ENCODE data around the gene PDE1C. TPM values are rescaled to one million over a fixed set of nuclear protein-coding genes. Genes with fewer than 3 reads are reported as not detected.
"Not testable (repeated sequence)": the region's sequence is repeated elsewhere in the genome, so short reads cannot be mapped to it uniquely, and the experiment has no call there.

PDE1C gene
- total RNA-seq, 2 experiments from 2014 or later = not detected

DNA sequence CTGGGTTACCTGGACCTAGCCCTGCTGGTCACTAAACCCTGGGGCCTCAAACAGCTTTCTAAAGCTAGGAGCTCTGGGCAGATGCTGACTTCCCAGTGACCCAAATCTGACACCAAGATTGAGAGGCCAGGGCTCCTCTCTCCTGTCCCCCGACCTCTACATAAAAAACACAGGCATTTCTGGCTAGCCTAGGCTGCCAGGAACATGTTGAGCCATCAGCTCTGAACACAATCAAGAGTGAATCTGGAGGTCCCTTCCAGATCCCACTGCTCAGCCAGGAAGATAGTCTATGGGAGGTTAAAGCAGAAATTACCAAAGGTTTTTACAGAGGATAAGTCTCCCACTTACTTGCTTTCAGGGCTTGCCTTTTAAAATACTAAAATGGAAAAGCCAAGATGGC, 22.1 kb upstream of the PDE1C start:
- Mint-ChIP-seq H3K27ac (no peak overlapping the region), H3K4me1 (ENCODE audit: low read depth) (no peaks in the 10 kb centered on the region), H3K4me3 (no peak overlapping the region), H3K27me3 (no peaks in the 10 kb centered on the region), H3K9me3 (no peaks in the 10 kb centered on the region), H3K36me3 (no peaks in the 10 kb centered on the region)
- ChIA-PET CTCF (no interaction called here), POLR2A (no interaction called here)
- DNase-seq = no peak
- intact Hi-C loops (cut with micrococcal nuclease) = no loop called here

DNA sequence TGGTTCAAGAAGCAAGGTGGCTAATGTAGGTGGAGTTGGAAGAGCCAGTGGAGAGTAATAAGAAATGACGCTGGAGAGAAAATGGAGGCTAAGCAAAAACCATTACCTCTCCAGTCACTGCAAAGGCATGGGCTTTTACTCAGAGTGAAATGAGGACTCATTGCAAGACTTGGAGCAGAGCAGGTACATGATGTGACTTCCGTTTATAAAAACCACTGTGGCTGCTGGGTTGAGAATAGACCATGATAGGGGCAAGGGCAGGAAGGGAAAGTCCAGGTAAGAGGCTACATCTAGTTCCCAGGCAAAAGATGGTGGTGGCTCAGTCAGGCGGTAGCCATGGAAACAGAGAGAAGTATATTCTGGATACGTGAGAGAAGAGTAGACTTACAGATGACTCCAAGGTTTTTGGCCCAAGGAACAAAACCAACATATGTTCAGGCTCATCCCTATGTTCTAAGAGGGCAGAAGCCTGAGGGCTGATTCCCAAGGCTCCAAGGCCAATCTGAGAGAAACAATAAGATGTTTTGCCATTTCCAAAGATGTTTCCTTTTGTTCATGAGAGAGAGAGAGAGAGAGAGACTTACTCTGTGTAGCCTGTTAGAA, 21.5 kb upstream of the PDE1C start:
- Mint-ChIP-seq H3K4me3 (no peak overlapping the region), H3K27me3 (no peaks in the 10 kb centered on the region), H3K27ac (no peak overlapping the region), H3K36me3 (no peaks in the 10 kb centered on the region), H3K9me3 (no peaks in the 10 kb centered on the region), H3K4me1 (ENCODE audit: low read depth) (no peaks in the 10 kb centered on the region)
- no peak for DNase-seq
- CTCF ChIA-PET = no interaction called here
- intact Hi-C loops (cut with micrococcal nuclease) = no loop called here
- POLR2A ChIA-PET = no interaction called here

DNA sequence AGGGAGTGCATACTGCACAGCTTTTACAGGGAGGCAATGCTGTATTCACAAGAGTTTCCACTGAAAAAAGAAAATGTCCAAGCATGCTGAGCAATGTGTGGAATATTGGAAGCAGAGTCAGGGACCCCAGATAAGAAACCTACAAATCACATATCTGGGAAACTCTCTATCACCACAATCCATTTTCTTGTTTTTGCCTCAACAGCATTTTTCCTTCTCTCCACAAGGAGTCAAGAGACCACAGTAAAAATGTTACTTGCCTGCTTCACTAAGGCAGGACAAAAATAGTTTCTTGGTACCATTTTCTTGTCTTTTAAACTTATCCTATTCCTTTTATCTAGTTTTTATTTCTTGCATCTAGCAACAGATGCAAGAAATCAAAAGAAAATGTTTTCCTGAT, 19.5 kb upstream of the PDE1C start:
- H3K36me3 Mint-ChIP-seq = no peaks in the 10 kb centered on the region
- intact Hi-C loops (cut with micrococcal nuclease) = no loop called here
- ChIA-PET CTCF (no interaction called here), POLR2A (no interaction called here)
- DNase-seq = no peak
- no peaks in the 10 kb centered on the region for H3K4me1 Mint-ChIP-seq (ENCODE audit: low read depth)
- no peaks in the 10 kb centered on the region for H3K27me3 Mint-ChIP-seq
- no peaks in the 10 kb centered on the region for H3K9me3 Mint-ChIP-seq
- H3K4me3 Mint-ChIP-seq = no peak overlapping the region
- no peak overlapping the region for H3K27ac Mint-ChIP-seq

DNA sequence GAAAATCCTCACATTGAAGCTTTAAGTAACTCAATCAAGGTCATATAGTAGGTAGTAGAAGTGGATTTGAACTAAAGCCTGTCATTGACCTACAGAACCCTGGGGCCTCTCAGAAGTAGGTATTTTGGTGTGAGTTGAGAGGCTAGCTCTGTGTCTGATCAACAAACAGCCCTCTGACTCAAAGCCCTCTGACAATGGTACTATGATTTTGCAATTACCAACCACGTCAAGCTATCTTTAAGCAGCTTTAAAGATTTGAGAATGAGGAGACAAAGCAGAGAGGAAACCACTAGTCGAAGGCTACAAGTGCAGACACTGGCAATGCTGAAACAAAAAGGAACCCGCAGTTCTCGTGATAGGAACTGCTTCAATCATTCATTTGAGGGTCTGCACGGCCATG, 19.0 kb upstream of the PDE1C start:
- no peaks in the 10 kb centered on the region for H3K9me3 Mint-ChIP-seq
- H3K4me1 Mint-ChIP-seq (ENCODE audit: low read depth) = no peaks in the 10 kb centered on the region
- DNase-seq = no peak
- H3K27ac Mint-ChIP-seq = no peak overlapping the region
- H3K4me3 Mint-ChIP-seq = no peak overlapping the region
- ChIA-PET POLR2A (no interaction called here), CTCF (no interaction called here)
- no peaks in the 10 kb centered on the region for H3K27me3 Mint-ChIP-seq
- intact Hi-C loops (cut with micrococcal nuclease) = no loop called here
- H3K36me3 Mint-ChIP-seq = no peaks in the 10 kb centered on the region

DNA sequence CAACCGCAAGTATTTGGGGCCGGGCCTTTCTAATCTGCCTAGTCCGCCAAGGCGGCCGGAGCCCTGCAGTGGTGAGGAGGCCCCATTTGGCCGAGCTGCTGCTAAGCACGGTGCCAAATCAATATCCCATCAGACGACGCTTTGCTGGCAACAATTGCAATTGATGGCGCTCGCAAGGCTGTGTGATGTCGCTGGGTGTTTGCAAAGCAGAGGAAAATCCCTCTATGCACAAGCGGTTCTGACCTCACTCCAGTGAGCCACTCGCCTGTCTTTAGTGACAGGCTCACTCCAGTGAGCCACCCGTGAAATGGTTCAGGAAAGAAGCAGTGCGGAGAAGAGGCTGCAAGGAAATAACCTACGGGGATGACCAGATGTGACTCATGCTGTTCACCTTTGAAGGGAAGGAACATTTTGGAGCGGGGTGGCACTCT, 18.3 kb upstream of the PDE1C start:
- POLR2A ChIA-PET = no interaction called here

DNA sequence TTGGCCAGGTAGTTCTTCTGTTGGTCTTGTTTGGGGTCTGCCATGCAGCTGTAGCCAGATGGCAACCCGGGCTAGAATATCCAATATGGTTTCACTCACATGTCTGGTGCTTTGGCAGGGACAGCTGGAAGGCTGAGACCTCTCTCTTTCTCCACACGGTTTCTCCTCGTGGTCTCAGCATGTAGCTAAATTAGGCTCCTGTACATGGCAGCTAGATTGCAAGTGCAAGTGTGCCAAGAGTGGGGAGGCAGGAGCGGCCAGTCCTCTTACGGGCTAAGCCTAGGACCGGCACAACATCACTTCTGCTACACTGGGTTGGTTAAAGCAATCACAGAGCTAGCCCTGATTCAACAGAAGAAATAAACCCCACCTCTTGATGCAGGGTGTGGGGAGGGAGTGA, 9.3 kb upstream of the PDE1C start:
- ChIA-PET POLR2A (no interaction called here), CTCF (no interaction called here)
- no peaks in the 10 kb centered on the region for H3K4me1 Mint-ChIP-seq (ENCODE audit: low read depth)
- H3K36me3 Mint-ChIP-seq = no peaks in the 10 kb centered on the region
- H3K9me3 Mint-ChIP-seq = no peaks in the 10 kb centered on the region
- no peaks in the 10 kb centered on the region for H3K27me3 Mint-ChIP-seq
- H3K27ac Mint-ChIP-seq = no peak overlapping the region
- intact Hi-C loops (cut with micrococcal nuclease) = no loop called here
- H3K4me3 Mint-ChIP-seq = no peak overlapping the region
- no peak for DNase-seq

More for the DNA sequence above, 18.3 kb upstream of the PDE1C start:
- CTCF ChIA-PET = no interaction called here
- Mint-ChIP-seq H3K9me3 (no peaks in the 10 kb centered on the region), H3K27ac (no peak overlapping the region), H3K27me3 (no peaks in the 10 kb centered on the region), H3K4me3 (no peak overlapping the region), H3K4me1 (ENCODE audit: low read depth) (no peaks in the 10 kb centered on the region), H3K36me3 (no peaks in the 10 kb centered on the region)
- no peak for DNase-seq
- intact Hi-C loops (cut with micrococcal nuclease) = no loop called here

DNA sequence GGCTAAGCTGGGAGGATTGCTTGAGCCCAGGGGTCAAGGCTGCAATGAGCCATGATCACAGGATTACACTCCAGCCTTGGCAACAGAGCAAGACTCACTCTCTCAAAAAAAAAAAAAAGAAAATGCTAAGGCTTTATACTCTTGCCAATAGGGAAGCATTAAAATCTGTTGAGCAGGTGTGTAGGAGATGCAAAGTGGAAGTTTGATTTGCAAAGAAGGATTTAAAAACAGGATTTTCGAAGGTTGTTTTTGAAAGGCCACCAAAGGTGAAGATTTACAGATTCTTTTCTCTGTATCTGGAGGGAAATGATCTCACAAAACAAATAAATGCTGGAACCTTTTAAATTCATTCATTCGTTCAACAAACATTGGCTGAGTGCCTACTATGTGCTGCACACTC, 8.6 kb upstream of the PDE1C start:
- intact Hi-C loops (cut with micrococcal nuclease) = no loop called here
- Mint-ChIP-seq H3K4me1 (ENCODE audit: low read depth) (no peaks in the 10 kb centered on the region), H3K36me3 (no peaks in the 10 kb centered on the region), H3K27ac (no peak overlapping the region), H3K27me3 (no peaks in the 10 kb centered on the region), H3K4me3 (no peak overlapping the region), H3K9me3 (no peaks in the 10 kb centered on the region)
- ChIA-PET CTCF (no interaction called here), POLR2A (no interaction called here)
- no peak for DNase-seq

DNA sequence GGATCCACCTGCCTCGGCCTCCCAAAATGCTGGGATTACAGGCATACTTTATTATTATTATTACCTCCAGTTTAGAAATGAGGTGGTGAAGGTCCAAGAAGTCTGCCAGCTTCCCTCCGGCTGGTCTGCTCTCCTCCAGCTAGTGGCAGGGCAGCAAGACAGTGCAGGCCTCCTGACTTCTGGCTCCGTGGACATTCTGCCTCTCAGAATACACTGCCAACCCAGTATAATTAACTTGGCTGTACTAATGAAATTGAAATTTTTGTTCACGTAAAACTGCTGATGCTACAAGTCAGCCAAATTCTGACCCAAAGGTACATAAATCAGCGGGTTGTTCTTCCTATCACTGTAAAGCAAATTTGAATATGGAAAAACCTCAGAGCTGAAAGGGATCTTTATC, 7.6 kb upstream of the PDE1C start:
- no peak for DNase-seq
- no peak overlapping the region for H3K27ac Mint-ChIP-seq
- H3K36me3 Mint-ChIP-seq = no peaks in the 10 kb centered on the region
- no peak overlapping the region for H3K4me3 Mint-ChIP-seq
- no peaks in the 10 kb centered on the region for H3K4me1 Mint-ChIP-seq (ENCODE audit: low read depth)
- no peaks in the 10 kb centered on the region for H3K9me3 Mint-ChIP-seq
- intact Hi-C loops (cut with micrococcal nuclease) = no loop called here
- H3K27me3 Mint-ChIP-seq = no peaks in the 10 kb centered on the region
- ChIA-PET POLR2A (no interaction called here), CTCF (no interaction called here)

DNA sequence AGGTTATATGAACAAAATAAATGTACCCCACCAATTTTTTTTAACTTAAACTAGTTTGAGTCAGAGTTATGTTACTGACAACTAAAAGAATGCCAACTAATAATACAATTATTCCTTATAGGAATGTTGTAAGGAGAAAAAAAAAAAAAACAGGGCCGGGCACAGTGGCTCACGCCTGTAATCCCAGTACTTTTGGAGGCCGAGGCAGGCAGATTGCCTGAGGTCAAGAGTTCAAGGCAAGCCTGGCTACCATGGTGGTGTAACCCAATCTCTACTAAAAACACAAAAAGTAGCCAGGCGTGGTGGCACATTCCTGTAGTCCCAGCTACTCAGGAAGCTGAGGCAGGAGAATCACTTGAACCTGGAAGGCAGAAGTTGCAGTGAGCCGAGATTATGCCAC, 6.6 kb upstream of the PDE1C start:
- H3K27me3 Mint-ChIP-seq; intact Hi-C loops (cut with micrococcal nuclease); H3K9me3 Mint-ChIP-seq; H3K27ac Mint-ChIP-seq; POLR2A ChIA-PET; CTCF ChIA-PET; H3K36me3 Mint-ChIP-seq; H3K4me1 Mint-ChIP-seq (ENCODE audit: low read depth); H3K4me3 Mint-ChIP-seq; DNase-seq: not testable (repeated sequence)

DNA sequence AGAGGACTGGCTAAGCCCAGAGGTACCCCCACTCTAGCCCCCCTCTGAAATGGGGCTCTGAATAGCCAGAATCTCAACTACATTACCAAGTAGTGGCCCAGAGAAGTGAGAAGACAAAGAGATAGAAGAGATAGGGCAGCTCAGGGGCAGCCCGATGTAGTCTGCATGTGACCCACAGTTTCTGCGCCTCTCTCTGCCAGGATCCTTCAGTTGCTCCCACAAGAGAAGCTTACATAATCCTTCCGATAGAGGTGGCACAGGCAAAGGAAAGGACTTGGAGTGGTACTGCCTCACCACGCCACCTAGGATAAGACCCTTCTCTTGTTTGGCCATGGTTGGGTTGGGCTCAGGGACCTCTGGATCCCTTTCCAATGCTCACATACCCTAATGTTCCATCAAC, 5.4 kb upstream of the PDE1C start:
- Mint-ChIP-seq H3K4me1 (ENCODE audit: low read depth) (no peaks in the 10 kb centered on the region), H3K36me3 (no peaks in the 10 kb centered on the region), H3K4me3 (no peak overlapping the region), H3K27me3 (peaks cover 8% of the 10 kb centered on the region), H3K27ac (no peak overlapping the region), H3K9me3 (no peaks in the 10 kb centered on the region)
- intact Hi-C loops (cut with micrococcal nuclease) = no loop called here
- DNase-seq = no peak
- POLR2A ChIA-PET = no interaction called here
- CTCF ChIA-PET = no interaction called here

DNA sequence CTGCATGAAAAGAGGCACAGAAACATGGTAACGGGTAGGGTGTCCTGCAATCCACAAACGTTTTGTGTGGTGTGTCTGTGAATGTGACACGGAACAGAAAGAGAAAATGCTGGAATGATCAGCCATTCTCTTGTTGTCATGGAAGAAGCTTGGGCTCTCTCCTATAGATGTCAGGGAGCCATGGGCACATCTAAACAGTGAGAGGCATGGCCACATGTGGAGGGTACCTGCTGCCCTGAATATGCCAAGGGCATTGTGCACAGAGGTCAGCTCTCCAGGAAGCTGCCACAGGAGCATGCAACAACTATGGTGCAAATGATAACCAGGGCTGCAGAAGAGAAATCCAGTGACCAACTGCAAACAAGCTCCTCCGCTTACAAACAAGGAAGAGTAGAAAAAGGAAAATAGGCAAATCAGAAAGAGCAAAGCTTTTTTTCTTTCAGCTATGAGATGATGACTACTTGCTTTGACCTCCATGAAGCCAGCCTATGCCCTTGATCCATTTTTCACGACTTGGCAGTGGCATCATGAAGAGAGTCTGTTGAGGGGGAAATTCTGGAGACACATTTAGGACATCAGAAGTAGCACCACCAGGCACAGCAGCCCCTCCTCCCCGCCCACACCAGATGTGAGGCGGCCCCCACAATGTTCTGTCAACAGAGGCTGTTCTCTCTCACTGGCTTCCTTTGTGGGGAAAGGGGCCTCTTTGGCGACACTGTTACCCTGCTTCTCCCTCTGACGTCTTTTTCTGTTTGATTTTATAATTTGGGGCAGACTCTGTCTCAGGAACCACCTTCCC, 4.8 kb upstream of the PDE1C start:
- DNase-seq = no peak
- H3K36me3 Mint-ChIP-seq = no peaks in the 10 kb centered on the region
- H3K27ac Mint-ChIP-seq = no peak overlapping the region
- intact Hi-C loops (cut with micrococcal nuclease) = no loop called here
- CTCF ChIA-PET = no interaction called here
- no peaks in the 10 kb centered on the region for H3K4me1 Mint-ChIP-seq (ENCODE audit: low read depth)
- H3K9me3 Mint-ChIP-seq = no peaks in the 10 kb centered on the region
- H3K4me3 Mint-ChIP-seq = no peak overlapping the region
- peaks cover 13% of the 10 kb centered on the region for H3K27me3 Mint-ChIP-seq
- POLR2A ChIA-PET = no interaction called here

DNA sequence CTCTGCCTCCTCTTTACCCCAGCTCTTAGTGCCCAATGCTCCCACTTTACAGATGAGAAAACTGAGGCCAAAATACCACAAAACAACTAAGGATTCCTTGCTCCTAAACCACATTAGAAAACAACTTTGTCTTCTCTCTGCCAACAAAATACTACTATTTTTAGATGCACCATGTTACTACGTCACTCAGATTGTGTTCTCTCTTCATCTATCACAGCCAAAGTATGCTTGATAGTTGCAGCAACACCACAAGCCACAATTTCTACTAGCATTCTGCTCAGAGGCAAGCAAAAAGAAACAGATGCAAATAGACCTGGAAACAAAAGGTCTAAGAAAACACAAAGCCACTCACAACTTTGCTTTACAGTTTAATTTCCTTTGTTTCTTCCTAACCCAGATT, 3.3 kb upstream of the PDE1C start:
- ChIA-PET CTCF (no interaction called here), POLR2A (no interaction called here)
- no peaks in the 10 kb centered on the region for H3K9me3 Mint-ChIP-seq
- intact Hi-C loops (cut with micrococcal nuclease) = no loop called here
- H3K27ac Mint-ChIP-seq = no peak overlapping the region
- H3K4me3 Mint-ChIP-seq = no peak overlapping the region
- H3K36me3 Mint-ChIP-seq = no peaks in the 10 kb centered on the region
- no peak for DNase-seq
- H3K4me1 Mint-ChIP-seq (ENCODE audit: low read depth) = no peaks in the 10 kb centered on the region
- H3K27me3 Mint-ChIP-seq = peaks cover 19% of the 10 kb centered on the region

DNA sequence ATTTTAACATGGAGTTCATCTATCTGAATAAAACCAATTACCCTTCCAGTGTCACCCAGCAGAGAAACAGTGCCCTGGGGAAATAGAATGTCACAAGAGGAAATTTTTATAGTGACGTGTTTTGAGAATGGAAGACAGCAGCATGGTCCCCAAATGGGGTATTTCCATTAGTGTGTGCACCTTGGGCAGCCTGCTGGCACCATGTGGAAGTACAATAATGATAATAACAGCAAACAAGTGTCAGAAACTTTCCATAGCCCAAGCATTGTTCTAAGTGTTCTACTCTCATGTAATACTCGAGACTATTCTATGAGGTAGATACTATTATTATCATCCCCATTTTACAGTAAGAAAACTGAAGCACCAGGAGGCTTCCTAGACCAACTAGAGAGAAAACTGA, 2.2 kb upstream of the PDE1C start:
- intact Hi-C loops (cut with micrococcal nuclease) = no loop called here
- CTCF ChIA-PET = no interaction called here
- no peaks in the 10 kb centered on the region for H3K36me3 Mint-ChIP-seq
- peaks cover 20% of the 10 kb centered on the region for H3K27me3 Mint-ChIP-seq
- no peaks in the 10 kb centered on the region for H3K4me1 Mint-ChIP-seq (ENCODE audit: low read depth)
- POLR2A ChIA-PET = no interaction called here
- DNase-seq = no peak
- H3K27ac Mint-ChIP-seq = no peak overlapping the region
- H3K9me3 Mint-ChIP-seq = no peaks in the 10 kb centered on the region
- no peak overlapping the region for H3K4me3 Mint-ChIP-seq
